ENCODE data around the gene NOP14. TPM values are rescaled to one million over a fixed set of nuclear protein-coding genes. Genes with fewer than 3 reads are reported as not detected.
A peak's percentile ranks its signal among the peaks of the same experiment; 100 is the strongest.

The NOP14 gene
- total and polyA plus RNA-seq, 2 of the 8 experiments (the other 6 are each of a cell fraction or from before 2014, with no cell fraction given) = 8.6 to 45.3 TPM

DNA sequence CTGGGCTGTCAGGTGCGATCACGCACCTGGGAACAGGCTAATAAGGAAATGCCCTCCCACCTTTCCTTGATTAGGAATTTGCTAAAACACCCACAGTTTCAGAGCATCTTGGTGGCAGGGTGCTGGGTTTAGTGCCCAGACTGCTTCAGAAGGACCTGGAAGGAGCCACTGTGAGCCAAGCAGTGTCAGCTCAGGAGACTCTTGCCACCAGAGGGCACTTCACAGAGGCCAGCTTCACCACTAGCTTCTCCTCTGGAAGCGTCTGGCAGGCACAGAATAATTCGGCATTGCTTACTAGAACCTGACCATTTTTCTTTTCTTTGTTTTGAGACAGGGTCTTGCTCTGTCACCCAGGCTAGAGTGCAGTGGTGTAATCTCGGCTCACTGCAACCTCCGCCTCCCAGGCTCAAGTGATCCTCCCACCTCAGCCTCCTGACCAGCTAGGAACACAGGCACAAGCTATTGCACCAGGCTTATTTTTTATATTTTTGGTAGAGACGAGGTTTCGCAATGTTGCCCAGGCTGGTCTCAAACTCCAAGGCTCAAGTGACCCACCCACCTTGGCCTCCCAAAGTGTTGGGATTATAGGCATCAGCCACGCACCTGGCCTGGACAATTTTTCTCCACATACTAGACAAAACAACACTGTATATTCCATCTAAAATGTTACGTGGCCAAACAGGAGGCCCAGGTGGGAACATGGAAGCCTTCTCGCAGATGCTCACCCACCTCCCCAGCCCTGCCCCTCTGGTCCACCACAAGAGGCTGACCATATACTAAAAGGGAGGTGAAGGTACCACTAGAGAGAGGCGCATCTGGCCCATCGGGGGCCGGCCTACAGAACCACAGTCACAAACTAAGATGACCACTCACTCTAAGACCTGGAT, 14.1 kb downstream of the NOP14 start:
- Histone ChIP-seq H3K23ac (ENCODE audit: insufficient read length) (no peak overlapping the region), H4K91ac (replicated peaks; ENCODE audit: insufficient read length, low read length) (no peak overlapping the region), H3K79me2 (ENCODE audit: control insufficient read depth in 1 of 2, insufficient read depth in 2 of 2, low read length in 2 of 2) (no peaks in the 10 kb centered on the region), H4K20me1 (replicated peaks in 1 of 2; ENCODE audit: control insufficient read depth in 1 of 2, insufficient read depth in 2 of 2, low read length in 2 of 2) (peaks cover 3 to 16% of the 10 kb centered on the region in 2 experiments), H2AFZ (ENCODE audit: low read length) (no peak overlapping the region), H3K9me3 (ENCODE audit: insufficient read depth in 2 of 2, low read depth in 1 of 2, low read length in 1 of 2) (no peaks in the 10 kb centered on the region), H3K4ac (replicated peaks; ENCODE audit: insufficient read length, low read depth, low read length) (no peak overlapping the region), H3K27me3 (replicated peaks in 1 of 4; ENCODE audit: control insufficient read depth in 3 of 4, extremely low read depth in 1 of 4, insufficient read depth in 3 of 4, low read length in 3 of 4) (no peaks in the 10 kb centered on the region), H2BK15ac (ENCODE audit: low read length) (no peak overlapping the region), H4K5ac (ENCODE audit: insufficient read length, low read depth, low read length) (no peak overlapping the region), H3K36me3 (ENCODE audit: control insufficient read depth in 2 of 4, insufficient read depth in 4 of 4, low read length in 3 of 4) (peaks cover 58 to 86% (median 76%) of the 10 kb centered on the region in 4 experiments), H3K4me2 (ENCODE audit: insufficient read depth in 1 of 2, low read depth in 2 of 2, low read length in 2 of 2) (no peak overlapping the region), H3K18ac (ENCODE audit: extremely low read depth, low read length) (no peak overlapping the region), H3K56ac (replicated peaks; ENCODE audit: insufficient read length, low read depth, low read length) (no peak overlapping the region), H2BK12ac (ENCODE audit: low read depth, low read length) (no peak overlapping the region), H3K4me3 (ENCODE audit: extremely low read depth in 1 of 4, insufficient read depth in 2 of 4, low read depth in 3 of 4, low read length in 4 of 4) (no peak overlapping the region), H4K8ac (ENCODE audit: extremely low read depth, insufficient read depth, low read length) (no peak overlapping the region), H3K4me1 (replicated peaks in 1 of 4; ENCODE audit: control insufficient read depth in 3 of 4, insufficient read depth in 4 of 4, low read length in 3 of 4) (no peaks in the 10 kb centered on the region), H2BK120ac (replicated peaks; ENCODE audit: low read depth, low read length) (no peak overlapping the region), H2BK20ac (ENCODE audit: low read length) (no peak overlapping the region), H3K14ac (ENCODE audit: insufficient read length) (no peak overlapping the region), H2AK5ac (ENCODE audit: low read depth, low read length) (no peak overlapping the region), H3K9ac (replicated peaks in 1 of 4; ENCODE audit: extremely low read depth in 1 of 4, low read depth in 3 of 4, low read length in 3 of 4) (no peak overlapping the region), H2BK5ac (ENCODE audit: low read depth, low read length) (no peak overlapping the region), H3K27ac (ENCODE audit: low read depth, low read length) (no peak overlapping the region), H3K23me2 (ENCODE audit: low read depth, low read length) (no peaks in the 10 kb centered on the region), H3K79me1 (ENCODE audit: low read depth, low read length) (no peaks in the 10 kb centered on the region)
- DNase-seq (ENCODE audit: low read depth in 1 of 2, low spot score in 2 of 2) (no peak), FAIRE-seq (no peak)
- TF ChIP-seq CTBP2 (IDR thresholded peaks at IDR 0.05; ENCODE audit: borderline replicate concordance, insufficient read depth, insufficient read length, low read length) (no peak), KDM4A (IDR thresholded peaks at IDR 0.05; ENCODE audit: low read depth, low read length, severe bottlenecking) (no peak), RAD21 (IDR thresholded peaks at IDR 0.05 in 1 of 2, conservative IDR thresholded peaks at IDR 0.05 in 1 of 2; ENCODE audit: low read depth in 2 of 2, low read length in 2 of 2) (peak in 1 of 2 experiments; percentile 9; a peak in 1 of 4 replicates), CTCF (IDR thresholded peaks at IDR 0.05; ENCODE audit: control extremely low read depth in 1 of 3, insufficient read depth in 1 of 3, low read depth in 1 of 3, low read length in 3 of 3) (peak in 2 of 3 experiments; percentile 45 to 59; a peak in 3 of 4 replicates)
- ChIA-PET CTCF (ENCODE audit: partially characterized antibody) (interaction anchor here (0.6 to 1.9 kb wide), 17 partner anchors 10 to 374 kb away, joined by 3 to 9 read pairs (median 3); partner anchors contain the start of genes GRK4 and NOP14), POLR2A (ENCODE audit: partially characterized antibody) (interaction anchor here (0.7 to 2.2 kb wide), 5 partner anchors 10 to 91 kb away, joined by 3 to 11 read pairs (median 7); no protein-coding TSS in a partner anchor)
- WGBS, 2 experiments (ENCODE audit: extremely low coverage in 1 of 2, insufficient coverage in 1 of 2, insufficient read length in 1 of 2, insufficient replicate concordance in 2 of 2, low coverage in 1 of 2, low lambda C conversion rate in 2 of 2, missing lambda C conversion rate in 1 of 2) = 93% methylated on average over 14 of the region's 14 CpGs; no CpG with 5 or more reads in 1 of the 2 experiments
